Stimulated activated naive CD8-positive, alpha-beta T cell treated with anti-CD3 and anti-CD28 coated beads, Interleukin-15, Interleukin-2, amounts not matched to agents 100 U/mL and 50 U/mL, for 24 hours (primary cell): ENCODE data around the gene NUDT8.
A peak's percentile ranks its signal among the peaks of the same experiment; 100 is the strongest.
"Not testable (repeated sequence)": the region's sequence is repeated elsewhere in the genome, so short reads cannot be mapped to it uniquely, and the experiment has no call there.

Experiments
- ATAC-seq: fragments of 150-1000 bp; cut with Tn5 transposase; one replicate; pipeline ENCODE4 v1.10.0; 2021
- DNase-seq: peaks from one replicate; pipeline ENCODE4 v3.0.0; 2021

NUDT8 gene

GRCh38 chr11:67642173-67643120 is 12.7 kb upstream of the NUDT8 start:
- ATAC-seq (no peak), DNase-seq (no peak)

GRCh38 chr11:67641338-67642172 is 11.8 kb upstream of the NUDT8 start:
- ATAC-seq (no peak), DNase-seq (no peak)

GRCh38 chr11:67640758-67641337 is 11.1 kb upstream of the NUDT8 start:
- ATAC-seq (no peak), DNase-seq (no peak)

- ATAC-seq (peak; percentile 86), DNase-seq (peak; percentile 67)
Observed at GRCh38 chr11:67640021-67640757, 10.5 kb upstream of the NUDT8 start.

- ATAC-seq (no peak), DNase-seq (no peak)
Observed at GRCh38 chr11:67639438-67639859, 9.7 kb upstream of the NUDT8 start, which contains the start of gene TBX10. TBX10 (minus strand) TSS chr11:67639763; CDS start chr11:67639472, 291 bp downstream.

- no peak for DNase-seq
- no peak for ATAC-seq
Observed at GRCh38 chr11:67638535-67639437, 9.0 kb upstream of the NUDT8 start.

GRCh38 chr11:67637441-67637840 is 7.7 kb upstream of the NUDT8 start:
- DNase-seq: not testable (repeated sequence)

GRCh38 chr11:67636962-67637361 is 7.2 kb upstream of the NUDT8 start:
- ATAC-seq: no peak
- DNase-seq: no peak

More at GRCh38 chr11:67637441-67637840, 7.7 kb upstream of the NUDT8 start:
- ATAC-seq: not testable (repeated sequence)

GRCh38 chr11:67635231-67635521 is 5.4 kb upstream of the NUDT8 start:
- no peak for DNase-seq

GRCh38 chr11:67634366-67635230 is 4.9 kb upstream of the NUDT8 start:
- ATAC-seq (no peak), DNase-seq (no peak)

More at GRCh38 chr11:67635231-67635521, 5.4 kb upstream of the NUDT8 start:
- ATAC-seq: no peak

GRCh38 chr11:67633758-67634365 is 4.1 kb upstream of the NUDT8 start:
- ATAC-seq: no peak
- no peak for DNase-seq

GRCh38 chr11:67632982-67633755 is 3.4 kb upstream of the NUDT8 start:
- no peak for ATAC-seq
- no peak for DNase-seq

- DNase-seq: no peak
- no peak for ATAC-seq
Observed at GRCh38 chr11:67632175-67632981, 2.6 kb upstream of the NUDT8 start.

- DNase-seq (no peak), ATAC-seq (no peak)
Observed at GRCh38 chr11:67631853-67632174, 2.1 kb upstream of the NUDT8 start.

- DNase-seq: no peak
- ATAC-seq: no peak
Observed at GRCh38 chr11:67631411-67631810, 1.7 kb upstream of the NUDT8 start.

- no peak for ATAC-seq
- no peak for DNase-seq
Observed at GRCh38 chr11:67630943-67631331, 1.2 kb upstream of the NUDT8 start.

GRCh38 chr11:67630228-67630942 is 648 bp upstream of the NUDT8 start:
- DNase-seq (peak; percentile 98), ATAC-seq (peak; percentile 79)
